B cell (primary cell): ENCODE measurements around the gene MPZL1. TPM values are rescaled to one million over a fixed set of nuclear protein-coding genes. Genes with fewer than 3 reads are reported as not detected.

Source experiments
- ATAC-seq: fragments of 200-7000 bp; cut with Tn5 transposase; one replicate; pipeline ENCODE4 v1.10.0; 2021; ENCODE audit warnings: low read depth, mild to moderate bottlenecking, moderate number of reproducible peaks, moderate library complexity
- CTCF ChIA-PET: fragments of 350-600 bp; sonication (Branson Sonifier 250); formaldehyde crosslinking; loops from one replicate; lab custom pipeline; 2021; ENCODE audit warnings: antibody characterized with exemption, inconsistent platforms; lab: Charles Lee
- POLR2A ChIA-PET: fragments of 350-600 bp; sonication (Branson Sonifier 250); formaldehyde crosslinking; loops from one replicate; lab custom pipeline; 2021; ENCODE audit warnings: antibody characterized with exemption; lab: Charles Lee
- DNase-seq: peaks from one replicate; pipeline ENCODE4 v3.0.0; 2013
- H2AFZ ChIP-seq: 2 replicates; pipeline ENCODE4 v1.6.1; 2012; ENCODE audit warnings: mild to moderate bottlenecking, low read depth, low read length; ENCODE audit not compliant: insufficient read depth, poor library complexity, severe bottlenecking
- H3K27ac ChIP-seq, 2 donors: 1 replicate in 1 of 2; 2 replicates in 1 of 2; pipeline ENCODE4 v1.5.1; 2012 to 2013; ENCODE audit warnings: low read length in 2 of 2, mild to moderate bottlenecking in 2 of 2, moderate library complexity in 1 of 2
- H3K27me3 ChIP-seq, 4 experiments: fragments of 200-600 bp in 1 of 4; sonication (generic) in 1 of 4; replicated peaks in 1 of 4; 1 replicate in 2 of 4; 2 replicates in 2 of 4; pipeline versions ENCODE4 v1.6.1 to v1.7.0; 2013 to 2016; ENCODE audit warnings: low read length in 3 of 4, mild to moderate bottlenecking in 2 of 4, mixed read lengths in 1 of 4, moderate library complexity in 1 of 4; ENCODE audit not compliant: insufficient read depth in 4 of 4, control insufficient read depth in 3 of 4; ENCODE audit errors: control extremely low read depth in 1 of 4
- H3K36me3 ChIP-seq, 2 experiments: replicated peaks in 1 of 2; 1 replicate in 1 of 2; 2 replicates in 1 of 2; pipeline versions ENCODE4 v1.6.1 to v1.7.1; 2013; ENCODE audit warnings: low read length in 1 of 2; ENCODE audit not compliant: insufficient read depth in 2 of 2, control insufficient read depth in 1 of 2; ENCODE audit errors: control extremely low read depth in 1 of 2, extremely low read depth in 1 of 2
- H3K4me1 ChIP-seq, 2 donors: fragments of 200-600 bp in 1 of 2; sonication (generic) in 1 of 2; 1 replicate in 1 of 2; 2 replicates in 1 of 2; pipeline versions ENCODE4 v1.5.1 to v1.6.1; 2013 to 2017; ENCODE audit warnings: low read length in 2 of 2; ENCODE audit not compliant: control insufficient read depth in 2 of 2, insufficient read depth in 2 of 2
- H3K4me2 ChIP-seq: replicated peaks from 2 replicates; pipeline ENCODE3; 2012; ENCODE audit warnings: mild to moderate bottlenecking, low read depth, low read length; ENCODE audit not compliant: poor library complexity, severe bottlenecking
- H3K4me3 ChIP-seq, 5 experiments: fragments of 200-600 bp in 1 of 5; sonication (generic) in 1 of 5; 1 replicate in 3 of 5; 2 replicates in 2 of 5; pipeline versions ENCODE4 v1.5.1 to v1.7.0; 2011 to 2016; ENCODE audit warnings: low read length in 4 of 5, mild to moderate bottlenecking in 4 of 5, low read depth in 2 of 5, control low read depth in 1 of 5, moderate library complexity in 1 of 5; ENCODE audit not compliant: insufficient read depth in 1 of 5; ENCODE audit errors: control extremely low read depth in 1 of 5, extremely low read depth in 1 of 5
- H3K79me2 ChIP-seq: fragments of 200-600 bp; sonication (generic); one replicate; pipeline ENCODE4 v1.6.0; 2016; ENCODE audit warnings: low read length; ENCODE audit not compliant: control insufficient read depth, insufficient read depth
- H3K9ac ChIP-seq: fragments of 200-600 bp; sonication (generic); 2 replicates; pipeline ENCODE4 v1.6.1; 2017; ENCODE audit warnings: mild to moderate bottlenecking, low read length, moderate library complexity
- H3K9me3 ChIP-seq, 3 donors: one replicate each; pipeline versions ENCODE4 v1.6.1 to v1.7.1; 2013; ENCODE audit warnings: low read length in 2 of 3; ENCODE audit not compliant: control insufficient read depth in 2 of 3, insufficient read depth in 1 of 3; ENCODE audit errors: control extremely low read depth in 1 of 3
- H4K20me1 ChIP-seq: 2 replicates; pipeline ENCODE4 v1.6.0; 2012; ENCODE audit warnings: mild to moderate bottlenecking, low read length; ENCODE audit not compliant: insufficient read depth, control insufficient read depth, poor library complexity, severe bottlenecking
- H3K27ac Mint-ChIP-seq: one replicate; pipeline ENCODE4 v1.8.0; 2021; ENCODE audit warnings: mixed read lengths
- H3K27me3 Mint-ChIP-seq: one replicate; pipeline ENCODE4 v1.8.0; 2021; ENCODE audit warnings: mixed read lengths
- H3K4me1 Mint-ChIP-seq: one replicate; pipeline ENCODE4 v1.8.0; 2021; ENCODE audit warnings: mixed read lengths
- H3K4me3 Mint-ChIP-seq: one replicate; pipeline ENCODE4 v1.8.0; 2021; ENCODE audit warnings: mixed read lengths
- H3K9me3 Mint-ChIP-seq: one replicate; pipeline ENCODE4 v1.8.0; 2022; ENCODE audit warnings: mixed read lengths; ENCODE audit not compliant: insufficient read depth
- EZH2 ChIP-seq: IDR thresholded peaks from 2 replicates; pipeline ENCODE4 v1.6.1; 2012; ENCODE audit warnings: borderline replicate concordance, low read depth, mild to moderate bottlenecking, moderate library complexity, low read length; ENCODE audit not compliant: insufficient read depth, poor library complexity, severe bottlenecking
- WGBS: methylation state at CpG from one replicate; pipeline ENCODE4 v1.1.5; 2013; ENCODE audit warnings: missing lambda C conversion rate; ENCODE audit not compliant: insufficient coverage; 5-methylcytosine and 5-hydroxymethylcytosine counted together
- intact Hi-C: fragments of 100-400 bp; cut with micrococcal nuclease; formaldehyde crosslinking; loops from one replicate; pipeline ENCODE4 v1.10.0; 2022
- polyA plus RNA-seq: library from polyadenylated mRNA; depleted of rRNA; stranded (reverse); fragments of >200 nt; gene quantifications from 2 replicates; pipeline ENCODE4 v1.2.3, GENCODE V29; 2012
- total RNA-seq, 2 donors: library from RNA; stranded (reverse); fragments of 120-200 nt in 1 of 2; gene quantifications; 1 replicate in 1 of 2; 2 replicates in 1 of 2; pipeline versions ENCODE4 v1.2.3 to v1.2.4, GENCODE V29; 2013 to 2022
- TF ChIP-seq, protein P1 (sequence below): fragments of 200-600 bp; IDR thresholded peaks from one replicate; pipeline ENCODE4 v1.8.0; 2022; ENCODE audit warnings: antibody characterized with exemption, mild to moderate bottlenecking

The MPZL1 gene
- total and polyA plus RNA-seq, 2 donors (not counting 1 experiment from before 2014, with no cell fraction given) = 15.4 to 27.7 TPM

DNA sequence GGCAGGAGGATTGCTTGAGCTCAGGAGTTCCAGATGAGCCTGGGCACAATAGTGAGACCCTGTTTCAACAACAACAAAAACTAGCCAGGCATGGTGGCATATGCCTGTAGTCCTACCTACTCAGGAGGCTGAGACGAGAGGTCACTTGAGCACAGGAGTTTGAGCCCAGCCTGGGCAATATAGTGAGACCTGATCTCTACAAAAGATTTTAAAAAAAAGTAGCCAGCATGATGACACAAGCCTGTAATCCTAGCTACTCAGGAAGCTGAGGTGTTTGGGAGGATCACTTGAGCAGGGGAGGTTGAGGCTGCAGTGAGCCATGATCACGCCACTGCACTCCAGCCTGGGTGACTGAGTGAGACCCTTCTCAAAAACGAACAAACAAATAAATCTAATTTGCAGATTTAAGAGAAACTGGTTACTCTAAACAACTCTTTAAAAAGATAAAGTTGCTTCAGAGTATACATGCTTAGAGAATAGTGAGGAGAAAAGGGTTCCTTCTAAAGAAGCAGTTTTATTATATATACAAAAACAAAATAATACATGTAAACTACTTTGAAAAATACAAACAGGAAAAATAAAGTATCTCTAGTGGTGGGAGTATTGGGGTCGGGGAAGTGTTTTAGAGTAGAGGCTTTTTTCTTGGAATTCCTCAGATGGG lies 103.8 kb downstream of the MPZL1 start:
- Mint-ChIP-seq H3K27me3 (peaks cover 17% of the 10 kb centered on the region), H3K9me3 (no peaks in the 10 kb centered on the region), H3K4me3 (no peak overlapping the region), H3K4me1 (no peaks in the 10 kb centered on the region), H3K27ac (no peak overlapping the region)
- Histone ChIP-seq H3K9ac (no peak overlapping the region), H3K27me3 (peaks cover 0 to 2% (median 0%) of the 10 kb centered on the region in 4 experiments), H3K4me2 (no peak overlapping the region), H2AFZ (no peak overlapping the region), H4K20me1 (no peaks in the 10 kb centered on the region), H3K4me1 (no peaks in the 10 kb centered on the region), H3K79me2 (no peaks in the 10 kb centered on the region), H3K27ac (no peak overlapping the region), H3K9me3 (no peaks in the 10 kb centered on the region), H3K4me3 (no peak overlapping the region), H3K36me3 (no peaks in the 10 kb centered on the region)
- ChIA-PET POLR2A (no interaction called here), CTCF (no interaction called here)
- no peak for TF ChIP-seq EZH2
- TF ChIP-seq, protein P1, sequence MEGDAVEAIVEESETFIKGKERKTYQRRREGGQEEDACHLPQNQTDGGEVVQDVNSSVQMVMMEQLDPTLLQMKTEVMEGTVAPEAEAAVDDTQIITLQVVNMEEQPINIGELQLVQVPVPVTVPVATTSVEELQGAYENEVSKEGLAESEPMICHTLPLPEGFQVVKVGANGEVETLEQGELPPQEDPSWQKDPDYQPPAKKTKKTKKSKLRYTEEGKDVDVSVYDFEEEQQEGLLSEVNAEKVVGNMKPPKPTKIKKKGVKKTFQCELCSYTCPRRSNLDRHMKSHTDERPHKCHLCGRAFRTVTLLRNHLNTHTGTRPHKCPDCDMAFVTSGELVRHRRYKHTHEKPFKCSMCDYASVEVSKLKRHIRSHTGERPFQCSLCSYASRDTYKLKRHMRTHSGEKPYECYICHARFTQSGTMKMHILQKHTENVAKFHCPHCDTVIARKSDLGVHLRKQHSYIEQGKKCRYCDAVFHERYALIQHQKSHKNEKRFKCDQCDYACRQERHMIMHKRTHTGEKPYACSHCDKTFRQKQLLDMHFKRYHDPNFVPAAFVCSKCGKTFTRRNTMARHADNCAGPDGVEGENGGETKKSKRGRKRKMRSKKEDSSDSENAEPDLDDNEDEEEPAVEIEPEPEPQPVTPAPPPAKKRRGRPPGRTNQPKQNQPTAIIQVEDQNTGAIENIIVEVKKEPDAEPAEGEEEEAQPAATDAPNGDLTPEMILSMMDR = no peak
- intact Hi-C loops = no loop called here
- WGBS = no CpG with 5 or more reads among the region's 4 CpGs
- no peak for ATAC-seq
- DNase-seq = no peak

DNA sequence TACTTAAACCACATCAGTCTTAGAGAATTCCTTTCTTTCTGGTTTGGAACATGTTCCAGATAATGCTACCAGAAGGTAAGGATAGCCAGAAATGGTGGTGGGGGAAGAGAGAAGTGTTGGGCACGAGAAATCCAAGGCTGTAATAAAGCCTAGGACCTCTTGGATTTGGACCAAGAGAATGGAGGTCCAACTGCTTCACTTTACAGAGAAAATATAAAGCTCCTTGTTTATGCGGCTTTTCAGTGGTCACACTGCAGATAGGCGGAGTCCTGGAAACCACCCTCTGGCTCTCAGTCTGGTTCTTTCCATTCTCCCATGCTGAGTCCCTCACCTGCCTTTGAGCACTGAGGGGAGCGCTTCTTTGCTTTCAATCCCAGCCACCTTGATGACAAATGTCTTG lies 104.3 kb downstream of the MPZL1 start:
- peaks cover 11% of the 10 kb centered on the region for H3K27me3 Mint-ChIP-seq
- no peak overlapping the region for H3K4me3 Mint-ChIP-seq
- intact Hi-C loops = no loop called here
- H3K4me2 ChIP-seq = no peak overlapping the region
- H3K9me3 ChIP-seq = no peaks in the 10 kb centered on the region
- no peaks in the 10 kb centered on the region for H3K79me2 ChIP-seq
- no peaks in the 10 kb centered on the region for H3K27me3 ChIP-seq
- H3K27ac ChIP-seq = no peak overlapping the region
- ATAC-seq (no peak), DNase-seq (no peak)
- H3K36me3 ChIP-seq = no peaks in the 10 kb centered on the region
- H3K4me3 ChIP-seq = no peak overlapping the region
- no peaks in the 10 kb centered on the region for H4K20me1 ChIP-seq
- POLR2A ChIA-PET = no interaction called here
- H3K27ac Mint-ChIP-seq = no peak overlapping the region
- no peaks in the 10 kb centered on the region for H3K9me3 Mint-ChIP-seq
- WGBS = 95% methylated on average over 2 of the region's 4 CpGs
- H3K4me1 ChIP-seq = no peaks in the 10 kb centered on the region
- H3K9ac ChIP-seq = no peak overlapping the region
- no peaks in the 10 kb centered on the region for H3K4me1 Mint-ChIP-seq
- TF ChIP-seq, protein P1 = no peak
- TF ChIP-seq EZH2 = no peak
- CTCF ChIA-PET = no interaction called here
- H2AFZ ChIP-seq = no peak overlapping the region
